T-helper 2 cell treated with Interferon-gamma antibody and Interleukin-4, amounts not matched to agents 100 ng/mL and 5 ng/mL, for 36 hours (primary cell): Measurements from ENCODE around the gene NFATC1. TPM values are rescaled to one million over a fixed set of nuclear protein-coding genes. Genes with fewer than 3 reads are reported as not detected.

Experiments
- intact Hi-C: fragments of 100-400 bp; cut with micrococcal nuclease; formaldehyde crosslinking; loops from one replicate; pipeline ENCODE4 v1.15.1; 2023
- total RNA-seq: library from RNA; stranded (reverse); gene quantifications from 2 replicates; pipeline ENCODE4 v1.2.3, GENCODE V29; 2022

Gene NFATC1
- total RNA-seq, 1 donor from 2014 or later: 39.7 TPM

DNA sequence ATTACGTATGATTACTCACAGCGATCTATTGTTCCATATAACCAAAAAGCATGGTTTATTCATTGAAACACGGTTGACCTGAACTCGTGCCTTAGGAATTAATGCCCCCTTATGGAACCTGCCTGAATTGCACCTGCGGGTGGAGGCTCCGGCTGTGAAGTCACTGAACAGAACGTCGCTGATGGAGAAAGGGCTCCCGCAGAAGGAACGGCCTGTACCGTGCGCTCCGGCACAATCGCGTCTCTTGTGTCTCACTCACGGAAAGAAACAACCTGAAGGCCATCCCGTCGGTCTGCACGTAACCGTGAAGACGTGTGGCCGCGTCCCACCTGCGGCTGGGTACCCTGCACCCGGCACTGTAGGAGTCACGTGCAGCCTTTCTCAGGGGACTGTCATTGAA, 133.1 kb downstream of the NFATC1 start:
- intact Hi-C loops: loop anchor here (1.0 kb wide), 2 partner anchors 115 to 150 kb away; no protein-coding TSS in a partner anchor

DNA sequence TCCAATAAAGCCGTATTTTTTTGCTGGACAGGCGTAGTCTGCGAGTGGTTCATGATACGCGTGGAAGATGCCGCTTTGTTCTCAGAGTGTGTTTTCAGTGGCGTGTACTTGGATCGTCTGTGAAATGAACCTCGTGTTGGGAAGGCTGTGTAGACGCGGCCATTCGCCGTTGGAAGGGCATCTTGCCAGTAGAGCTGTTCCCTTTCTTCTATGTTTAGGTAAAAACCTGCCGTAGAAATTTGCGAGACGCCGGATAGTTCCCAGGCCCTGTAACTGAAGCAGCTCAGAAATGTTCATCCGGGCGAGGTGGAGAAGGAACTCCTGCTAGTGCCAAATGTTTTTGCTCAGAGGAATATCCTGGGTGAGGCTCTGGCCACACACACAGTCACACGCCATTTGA, 133.6 kb downstream of the NFATC1 start:
- intact Hi-C loops: loop anchor here (1.0 kb wide), 1 partner anchor 115 kb away; no protein-coding TSS in a partner anchor

DNA sequence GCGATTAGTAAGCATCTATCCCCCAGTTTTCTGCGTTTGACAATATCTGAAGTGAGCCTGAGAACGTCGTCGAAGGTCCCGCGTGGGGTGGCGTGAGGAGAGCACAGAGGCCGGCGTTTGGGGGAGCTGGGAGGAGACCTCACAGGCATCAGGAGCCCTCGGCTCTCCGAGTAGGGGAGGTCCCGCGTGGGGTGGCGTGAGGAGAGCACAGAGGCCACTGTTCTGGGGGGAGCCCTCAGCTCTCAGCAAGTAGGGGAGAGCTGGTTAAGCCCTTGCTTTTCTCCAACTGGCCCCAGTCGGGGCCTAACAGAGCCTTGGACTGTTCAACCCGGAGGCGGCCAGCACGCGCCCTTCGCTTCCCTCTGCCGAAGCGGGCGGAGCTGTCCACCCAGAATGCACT, 134.3 kb downstream of the NFATC1 start:
- intact Hi-C loops: loop anchor here (1.0 kb wide), 1 partner anchor 114 kb away; no protein-coding TSS in a partner anchor

DNA sequence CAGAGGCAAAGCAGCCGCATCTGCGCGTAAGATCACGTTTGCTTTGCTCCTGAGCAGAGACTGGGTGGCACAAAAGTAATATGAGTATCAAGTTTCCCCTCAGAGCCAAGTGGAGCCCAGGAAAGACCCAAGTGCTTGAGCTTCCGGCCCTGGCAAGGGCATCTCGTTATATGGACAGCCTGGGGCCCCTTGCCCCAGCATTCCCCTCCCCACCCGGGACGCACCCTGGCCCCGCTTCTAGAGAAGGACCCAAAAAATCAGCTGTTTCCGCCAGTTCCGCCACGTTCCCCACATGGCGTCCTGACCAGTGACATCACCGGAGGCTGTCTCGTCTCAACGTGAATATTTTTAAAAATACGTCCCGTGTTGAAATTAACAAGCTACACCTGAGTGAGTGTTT, 135.1 kb downstream of the NFATC1 start:
- intact Hi-C loops: no loop called here

DNA sequence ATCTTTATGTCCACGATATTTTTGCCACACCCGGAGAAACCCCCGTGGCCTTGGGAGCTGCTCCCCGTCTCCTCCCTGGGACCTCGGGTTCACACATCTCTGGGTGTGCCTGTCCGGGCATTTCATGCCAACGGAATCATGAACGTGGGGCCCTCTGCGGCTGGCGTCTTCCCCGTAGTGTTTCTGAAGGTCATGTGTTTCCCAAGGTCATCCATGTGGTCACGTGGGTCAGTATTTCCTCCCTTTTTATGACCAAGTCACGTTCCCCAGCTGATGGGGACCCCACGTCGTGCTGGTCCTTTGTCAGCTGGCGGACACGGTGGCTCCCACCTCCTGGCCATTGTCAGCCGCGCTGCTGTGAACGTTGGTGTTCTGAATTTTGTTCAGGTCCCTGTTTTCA, 135.7 kb downstream of the NFATC1 start:
- intact Hi-C loops: no loop called here

DNA sequence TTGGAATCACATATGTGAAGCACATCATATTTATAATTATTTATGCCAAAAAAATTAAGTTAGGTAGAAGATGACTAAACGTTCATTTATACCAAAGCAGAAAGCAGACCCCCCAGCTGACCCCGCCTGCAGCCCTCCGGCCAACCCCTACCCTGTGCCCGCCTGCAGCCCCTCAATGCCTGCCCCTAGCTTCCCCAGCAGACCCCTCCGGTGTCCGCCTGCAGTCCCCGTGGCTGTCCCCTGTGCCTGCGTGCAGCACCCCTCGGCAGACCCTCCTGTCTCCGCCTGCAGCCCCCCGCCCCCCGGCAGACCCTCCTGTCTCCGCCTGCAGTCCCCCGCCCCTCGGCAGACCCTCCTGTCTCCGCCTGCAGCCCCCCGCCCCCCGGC, 136.2 kb downstream of the NFATC1 start:
- intact Hi-C loops: no loop called here

DNA sequence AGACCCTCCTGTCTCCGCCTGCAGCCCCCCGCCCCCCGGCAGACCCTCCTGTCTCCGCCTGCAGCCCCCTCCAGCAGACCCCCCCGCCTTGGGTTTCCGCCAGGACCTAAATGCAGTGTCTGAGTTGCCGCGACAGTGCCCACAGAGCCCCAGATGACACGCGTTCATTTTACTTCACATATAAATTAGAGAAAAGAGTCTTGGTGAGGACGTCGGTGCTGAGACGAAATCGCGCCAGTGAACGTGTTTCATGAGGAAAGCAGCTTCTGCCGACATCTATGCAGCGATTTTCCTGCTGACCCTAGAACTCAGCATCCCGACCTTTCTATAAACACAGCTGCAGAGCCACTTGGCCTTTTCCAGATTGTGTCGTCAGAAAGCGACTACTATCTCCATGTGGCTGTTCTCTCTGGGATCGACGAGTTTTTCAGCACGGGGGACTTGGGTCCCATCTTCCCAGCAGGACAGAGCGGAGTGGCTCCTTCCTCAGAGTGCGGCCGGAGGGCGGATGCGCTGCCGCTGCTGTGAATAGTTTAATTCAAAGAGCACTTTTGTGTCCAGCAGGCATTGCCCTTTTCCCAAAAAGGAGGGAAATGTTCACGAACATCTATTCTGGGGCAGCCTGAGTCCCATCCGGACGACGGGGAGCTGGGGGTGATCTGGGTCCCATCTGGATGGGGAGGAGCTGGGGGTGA, 136.7 kb downstream of the NFATC1 start:
- intact Hi-C loops: no loop called here

DNA sequence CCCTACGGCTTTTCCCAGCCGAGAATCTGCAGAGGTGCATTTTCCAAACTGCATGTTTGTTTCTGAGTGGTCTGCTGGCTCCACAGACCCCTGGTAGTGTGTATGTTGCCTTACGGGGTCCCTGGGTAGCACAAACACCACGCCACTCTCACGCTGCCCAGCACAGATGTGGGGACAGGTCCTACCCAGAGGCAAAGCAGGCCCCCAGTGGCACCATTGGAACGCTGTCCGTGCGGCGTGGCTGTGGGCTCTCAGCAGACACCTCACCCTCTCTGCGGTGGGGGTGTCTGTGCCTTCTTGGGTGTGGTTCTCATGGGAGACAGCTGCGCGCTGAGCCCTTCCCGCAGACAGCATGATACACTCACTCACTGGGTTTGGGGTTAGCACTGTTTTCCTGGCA, 137.4 kb downstream of the NFATC1 start:
- intact Hi-C loops: no loop called here

DNA sequence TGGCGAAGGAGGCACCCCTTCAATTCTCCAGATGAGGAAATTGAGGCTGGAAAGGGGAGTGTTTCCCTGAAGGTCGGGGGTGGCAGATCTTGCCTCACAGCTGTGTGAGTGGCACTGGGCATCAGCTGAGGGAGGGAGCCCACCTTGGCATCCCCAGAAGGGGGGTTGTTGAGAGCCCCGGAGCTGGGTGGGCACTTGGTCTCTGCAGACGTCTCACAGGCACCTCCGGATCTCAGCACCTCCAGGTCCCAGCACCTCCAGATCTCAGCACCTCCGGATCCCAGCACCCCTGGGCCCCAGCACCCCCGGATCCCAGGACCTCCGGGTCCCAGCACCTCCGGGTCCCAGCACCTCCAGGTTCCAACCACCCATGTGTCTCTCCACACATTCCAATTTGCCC, 137.9 kb downstream of the NFATC1 start:
- intact Hi-C loops: no loop called here

DNA sequence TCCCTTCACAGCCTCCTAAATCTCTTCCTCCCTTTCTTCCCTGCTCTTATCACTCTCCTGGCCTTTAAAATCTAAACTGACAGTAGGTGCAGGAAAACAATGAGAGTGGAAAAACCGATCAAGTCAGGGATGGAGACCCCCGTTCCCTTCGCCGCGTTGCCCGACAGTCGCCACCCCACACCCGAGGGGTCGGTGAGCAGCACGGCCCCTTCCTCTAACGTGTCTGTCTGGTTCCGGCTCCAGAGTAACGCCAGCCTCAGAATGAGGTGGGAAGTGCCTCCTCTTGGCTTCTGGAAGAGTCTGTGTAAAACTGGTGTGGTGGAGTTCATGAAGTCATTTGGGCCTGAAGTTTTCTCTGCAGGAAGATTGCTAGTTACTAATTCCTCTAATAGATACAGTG, 138.6 kb downstream of the NFATC1 start:
- intact Hi-C loops: no loop called here

DNA sequence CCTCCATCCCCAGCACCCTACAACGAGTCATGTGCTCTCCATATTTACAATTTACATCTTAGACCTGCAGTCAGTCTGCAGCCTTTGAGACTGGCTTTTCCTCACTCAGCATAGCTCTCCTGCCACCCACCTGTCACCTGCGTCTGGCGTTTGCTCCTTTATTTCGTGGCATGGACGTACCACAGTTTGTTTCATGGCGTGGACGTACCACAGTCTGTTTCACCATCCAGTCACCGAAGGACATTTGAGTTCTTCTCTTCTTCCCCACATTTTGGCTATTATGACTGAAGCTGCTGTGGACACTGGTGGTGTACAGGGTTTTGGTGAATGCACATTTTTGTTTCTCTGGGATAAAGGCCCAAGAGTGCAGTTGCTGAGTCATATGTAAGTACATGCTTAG, 142.0 kb downstream of the NFATC1 start:
- intact Hi-C loops: no loop called here

DNA sequence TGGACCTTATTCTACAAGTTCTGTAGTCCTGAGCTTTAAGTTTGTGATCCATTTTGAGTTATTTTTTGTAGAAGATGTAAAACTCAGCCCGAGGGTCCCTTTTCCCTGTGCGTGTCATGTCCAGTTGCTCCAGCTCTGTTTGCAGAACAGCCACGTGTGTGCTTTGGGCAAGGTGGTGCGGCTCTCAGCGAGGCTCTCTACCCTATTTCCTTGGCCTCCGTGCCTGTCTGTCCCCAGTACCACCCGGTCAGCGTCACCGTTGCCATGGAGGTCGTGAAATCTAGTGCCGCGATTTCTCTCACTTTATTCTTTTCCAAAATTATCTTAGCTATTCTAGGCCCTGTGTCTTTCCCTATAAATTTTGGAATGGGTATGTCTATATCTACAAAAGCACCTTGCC, 142.9 kb downstream of the NFATC1 start:
- intact Hi-C loops: no loop called here

DNA sequence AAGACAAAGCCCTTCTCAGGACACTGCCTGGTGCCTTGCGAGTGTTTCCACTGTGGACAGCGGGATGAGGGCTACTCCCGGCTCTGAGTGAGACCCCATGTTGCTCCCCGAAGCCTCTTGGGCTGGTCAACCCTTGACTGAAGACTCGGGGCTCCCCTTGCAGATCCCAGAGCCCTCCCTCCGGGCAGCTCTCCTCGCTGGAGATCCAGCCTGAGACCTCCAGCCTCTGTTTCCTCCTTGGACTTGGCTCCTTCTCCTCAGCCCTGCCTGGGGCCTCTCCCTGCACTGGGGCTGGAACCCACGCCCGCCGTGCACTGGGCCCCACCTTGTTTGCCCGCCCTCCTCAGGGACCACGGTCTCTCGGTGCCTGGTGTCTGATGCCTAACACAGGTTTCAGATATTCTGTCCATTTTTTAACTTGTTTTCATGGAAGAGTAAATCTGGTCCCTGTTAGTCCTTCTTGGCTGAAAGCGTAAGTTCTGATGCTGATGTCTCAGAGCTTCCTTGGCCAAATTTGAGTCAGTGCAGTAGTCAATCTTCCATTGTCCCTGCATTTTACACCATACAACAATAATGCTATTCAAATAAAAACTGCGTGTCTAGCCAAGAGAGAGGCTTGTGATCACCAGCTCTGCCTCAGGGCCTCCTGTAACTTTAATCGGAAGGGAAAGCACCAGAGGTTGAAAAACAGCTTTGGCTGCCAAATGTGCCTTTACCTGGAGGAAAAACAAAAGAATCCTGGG, 144.6 kb downstream of the NFATC1 start:
- intact Hi-C loops: no loop called here

DNA sequence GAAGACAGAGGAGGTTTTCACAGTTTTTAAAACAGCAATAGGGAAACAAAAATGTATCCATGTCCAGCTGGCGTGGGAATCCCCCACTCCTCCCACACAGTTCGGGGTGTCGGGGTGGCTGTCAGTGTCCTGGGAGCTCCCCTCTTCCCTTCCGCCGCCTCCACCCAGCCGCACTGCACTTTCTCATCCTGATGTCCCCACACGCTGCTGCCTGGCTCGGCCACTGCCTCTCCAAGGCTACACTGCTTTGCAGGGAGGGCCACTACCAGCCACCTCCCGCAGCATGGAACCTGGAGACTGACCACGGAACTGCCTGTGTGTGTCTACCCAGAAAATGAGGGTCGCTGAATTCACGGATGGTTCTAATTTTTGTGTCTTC, 145.2 kb downstream of the NFATC1 start:
- intact Hi-C loops: no loop called here

DNA sequence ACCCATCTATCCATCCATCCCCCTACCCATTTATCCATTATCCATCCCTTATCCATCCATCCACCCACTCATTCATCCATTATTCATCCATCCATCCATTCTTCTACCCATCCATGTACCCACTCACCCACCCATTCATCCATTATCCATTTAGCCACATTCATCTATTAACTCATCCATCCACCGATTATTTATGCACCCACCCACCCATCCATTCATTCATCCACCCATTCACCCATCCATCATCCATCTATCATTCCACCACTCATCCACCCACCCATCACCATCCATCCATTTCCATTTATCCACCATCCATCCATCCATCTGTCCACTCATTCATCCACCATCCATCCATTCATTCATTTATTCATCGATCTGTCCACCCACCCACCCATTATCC, 146.5 kb downstream of the NFATC1 start:
- intact Hi-C loops: no loop called here

DNA sequence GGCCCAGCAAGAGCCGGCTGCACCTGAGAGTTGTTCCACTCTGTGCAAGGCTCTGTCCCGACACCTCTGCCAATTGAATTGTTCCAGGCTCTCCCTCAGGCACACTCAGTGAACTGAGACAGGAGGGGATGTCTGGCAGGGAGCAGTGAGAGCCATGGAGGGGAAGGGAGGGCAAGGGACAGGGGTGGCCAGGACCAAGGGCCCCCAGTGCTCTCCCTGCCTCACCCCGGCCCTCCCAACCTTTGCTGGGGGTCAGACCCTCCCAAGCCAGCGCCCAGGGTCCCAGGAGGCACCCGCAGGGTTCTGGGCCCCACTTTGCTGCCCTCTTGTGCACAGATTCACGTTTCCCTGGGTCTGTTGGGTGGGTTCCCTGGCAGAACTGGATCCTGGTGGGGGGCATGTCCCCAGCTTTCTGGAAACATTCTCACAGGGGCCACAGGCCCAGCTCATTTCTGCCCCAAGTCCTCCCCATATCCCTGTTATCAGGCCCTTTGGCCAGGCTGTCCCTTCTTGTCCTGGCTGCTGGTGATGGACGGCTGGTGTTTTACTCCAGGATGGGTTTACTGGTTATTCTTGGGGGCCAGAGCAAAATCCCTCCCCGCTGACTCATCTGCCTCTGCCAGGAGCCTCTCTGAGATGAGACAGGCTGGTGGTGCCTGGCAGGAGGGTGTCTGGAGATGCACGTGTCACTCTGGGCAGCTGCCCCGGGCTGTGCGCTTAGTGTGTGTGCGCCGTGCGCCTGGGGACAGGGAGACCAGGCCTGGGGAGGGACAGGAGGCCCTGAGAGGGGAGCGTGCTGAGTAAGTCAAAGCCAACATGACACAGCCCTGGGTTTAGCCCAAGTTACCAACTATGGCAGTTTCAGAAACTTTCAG, 147.4 kb downstream of the NFATC1 start:
- intact Hi-C loops: no loop called here

DNA sequence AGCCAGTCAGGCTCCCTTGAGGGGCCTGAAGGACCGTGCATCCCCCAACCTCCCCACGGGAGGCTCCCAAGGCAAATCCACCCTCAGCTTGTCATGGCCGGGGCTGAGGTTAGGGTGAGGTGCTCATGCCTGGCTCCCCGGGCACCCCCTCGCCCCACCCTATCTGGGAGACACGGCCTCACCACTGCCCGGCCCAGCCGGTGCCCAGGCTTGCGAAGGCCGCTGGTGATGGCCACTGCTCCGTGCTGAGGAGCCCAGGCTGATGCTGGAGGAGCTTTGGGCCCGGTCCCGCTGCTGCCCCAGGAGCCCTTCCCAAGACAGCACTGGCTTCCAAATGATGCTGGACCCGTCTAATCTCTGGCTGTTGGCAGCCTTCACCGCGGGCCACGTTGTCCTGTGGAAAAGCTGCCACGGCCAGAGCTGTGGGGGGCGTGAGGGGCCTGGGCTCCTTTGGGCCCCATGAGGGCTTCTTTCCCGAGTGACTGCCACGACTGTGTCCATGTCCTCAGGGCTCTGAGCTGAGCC, 148.2 kb downstream of the NFATC1 start:
- intact Hi-C loops: no loop called here

DNA sequence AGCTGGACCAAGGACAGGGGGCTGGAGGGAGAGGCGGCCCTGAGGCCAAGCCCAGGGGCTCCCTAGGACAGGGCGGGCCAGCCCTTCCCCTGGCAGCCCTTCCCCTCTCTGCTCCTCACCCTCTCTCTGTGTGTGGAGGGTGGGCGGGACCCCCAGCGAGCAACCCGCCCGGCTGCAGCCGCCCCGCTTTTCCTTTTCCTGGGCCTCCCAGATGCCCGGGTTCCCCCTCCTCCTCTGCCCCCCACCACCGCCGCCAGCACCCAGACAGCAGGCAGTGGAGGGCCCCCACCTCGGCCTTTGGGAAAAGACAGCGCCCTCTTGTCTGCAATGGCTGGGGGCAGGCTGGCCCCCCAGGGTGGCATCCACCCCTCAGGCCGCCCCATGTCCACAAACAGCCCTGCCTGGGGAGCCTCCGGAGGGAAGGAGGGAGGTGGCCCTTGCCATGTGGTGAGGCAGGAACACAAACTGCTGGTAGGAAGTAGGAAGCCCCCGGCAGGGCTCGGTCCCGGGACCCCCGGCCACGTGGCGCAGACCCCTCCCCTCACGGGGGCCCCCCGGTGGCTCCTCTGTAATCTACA, 148.7 kb downstream of the NFATC1 start:
- intact Hi-C loops: no loop called here

DNA sequence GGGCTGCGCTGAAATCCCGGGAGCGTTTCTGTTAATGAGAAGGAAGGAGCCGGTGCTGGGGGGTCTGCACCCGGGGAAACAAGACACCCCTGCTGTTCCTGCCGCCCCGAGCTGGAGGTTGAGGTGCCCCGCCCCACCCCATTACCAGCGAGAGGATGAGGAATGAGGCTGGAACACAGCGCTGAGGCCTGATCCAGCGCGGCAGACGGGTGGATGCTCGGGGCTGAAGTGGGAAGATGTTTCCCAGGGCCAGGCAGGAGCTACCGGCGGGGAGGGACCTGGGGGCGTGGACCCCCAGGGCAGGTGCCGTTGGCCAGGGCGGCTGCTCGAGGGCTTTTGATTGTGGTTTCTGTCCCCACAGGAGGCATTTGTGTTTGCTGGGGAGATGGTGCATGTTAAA, 149.5 kb downstream of the NFATC1 start:
- intact Hi-C loops: no loop called here

DNA sequence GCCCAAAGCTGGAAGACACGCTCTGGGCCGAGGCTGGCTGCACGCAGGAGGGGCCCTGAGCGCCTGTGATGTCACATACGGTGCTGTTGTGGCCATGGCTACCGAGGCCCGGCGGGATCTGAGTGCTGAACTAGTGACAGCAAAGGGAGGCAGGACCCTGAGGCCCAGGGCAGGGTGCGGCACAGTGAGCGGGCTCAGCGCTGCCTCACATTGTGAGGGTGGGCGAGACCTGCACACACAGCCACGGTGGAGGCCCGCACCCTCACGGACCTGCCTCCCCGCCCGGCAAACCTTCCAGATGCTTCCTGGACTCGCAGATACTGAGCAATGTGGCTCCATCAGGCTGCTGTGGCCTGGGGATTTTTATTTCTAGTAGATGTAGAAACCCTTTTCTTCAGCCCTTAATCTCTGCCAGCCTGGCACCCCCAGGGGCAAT, 150.0 kb downstream of the NFATC1 start:
- intact Hi-C loops: no loop called here

DNA sequence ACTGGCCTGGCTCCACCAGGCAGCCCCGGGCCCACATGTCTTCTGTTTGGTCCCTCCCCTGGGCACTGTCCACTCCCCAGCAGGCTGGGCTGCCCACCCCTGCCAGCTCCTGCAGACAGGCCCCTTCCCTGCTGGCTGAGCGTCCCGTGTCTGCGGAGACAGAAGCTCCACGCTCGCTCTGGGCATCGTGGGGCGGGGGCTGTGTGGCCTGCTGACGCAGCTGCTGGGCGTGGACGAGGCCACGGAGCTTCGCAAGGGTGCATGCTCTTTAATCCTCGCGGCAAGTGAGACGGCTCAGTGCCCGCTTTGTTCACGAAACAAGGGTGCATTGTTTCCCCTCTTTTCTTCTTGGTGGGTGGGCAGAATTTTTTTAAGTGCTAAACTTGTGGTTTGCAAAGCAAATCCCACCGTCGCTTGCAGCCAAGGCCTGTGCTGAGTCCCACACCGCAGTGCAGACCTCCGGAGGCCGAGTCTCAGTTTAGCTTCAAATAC, 151.1 kb downstream of the NFATC1 start:
- intact Hi-C loops: no loop called here
